ENCODE data around the gene STXBP3.

Gene STXBP3

DNA sequence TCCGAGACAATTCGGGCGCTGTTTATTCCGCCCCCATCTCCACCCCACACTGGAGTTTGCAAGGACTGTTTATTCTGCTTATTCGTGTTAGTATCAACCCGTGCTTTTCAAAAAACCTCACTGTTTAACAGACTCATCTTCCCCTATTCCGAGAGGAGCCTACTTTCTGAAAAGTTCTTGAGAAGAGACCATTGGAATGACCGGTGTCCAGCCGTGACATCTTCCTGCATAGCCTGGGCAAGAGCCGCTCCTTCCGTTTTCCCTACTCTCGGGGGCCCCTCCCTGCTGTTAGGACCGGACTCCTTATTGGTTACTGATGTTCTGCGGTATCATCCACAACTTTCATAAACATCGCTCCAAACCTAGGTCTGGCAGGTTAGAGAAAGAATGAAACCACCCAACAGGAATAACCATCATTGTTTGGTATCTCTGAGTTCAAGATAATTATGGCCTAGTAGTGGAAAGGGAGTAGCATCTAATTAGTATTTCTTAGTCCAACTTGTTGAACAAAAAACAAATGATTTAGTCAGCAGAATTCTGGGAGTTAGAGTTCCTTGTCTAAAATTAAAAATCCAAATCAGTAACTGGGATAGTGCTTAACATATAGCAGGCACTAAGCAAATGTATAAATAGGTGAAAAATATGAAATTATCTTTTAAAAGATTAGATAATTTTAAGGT, 837 bp downstream of the STXBP3 start:
- peak overlapping the region; percentile 91 for H3K27ac ChIP-seq (ENCODE audit: low read length)
- peak; percentile 62 for DNase-seq
- TF ChIP-seq, protein P1, sequence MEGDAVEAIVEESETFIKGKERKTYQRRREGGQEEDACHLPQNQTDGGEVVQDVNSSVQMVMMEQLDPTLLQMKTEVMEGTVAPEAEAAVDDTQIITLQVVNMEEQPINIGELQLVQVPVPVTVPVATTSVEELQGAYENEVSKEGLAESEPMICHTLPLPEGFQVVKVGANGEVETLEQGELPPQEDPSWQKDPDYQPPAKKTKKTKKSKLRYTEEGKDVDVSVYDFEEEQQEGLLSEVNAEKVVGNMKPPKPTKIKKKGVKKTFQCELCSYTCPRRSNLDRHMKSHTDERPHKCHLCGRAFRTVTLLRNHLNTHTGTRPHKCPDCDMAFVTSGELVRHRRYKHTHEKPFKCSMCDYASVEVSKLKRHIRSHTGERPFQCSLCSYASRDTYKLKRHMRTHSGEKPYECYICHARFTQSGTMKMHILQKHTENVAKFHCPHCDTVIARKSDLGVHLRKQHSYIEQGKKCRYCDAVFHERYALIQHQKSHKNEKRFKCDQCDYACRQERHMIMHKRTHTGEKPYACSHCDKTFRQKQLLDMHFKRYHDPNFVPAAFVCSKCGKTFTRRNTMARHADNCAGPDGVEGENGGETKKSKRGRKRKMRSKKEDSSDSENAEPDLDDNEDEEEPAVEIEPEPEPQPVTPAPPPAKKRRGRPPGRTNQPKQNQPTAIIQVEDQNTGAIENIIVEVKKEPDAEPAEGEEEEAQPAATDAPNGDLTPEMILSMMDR (IDR thresholded peaks at IDR 0.05; ENCODE audit: borderline replicate concordance, extremely low read depth, low read length, poor library complexity, severe bottlenecking), result no peak
- TF ChIP-seq EZH2 (IDR thresholded peaks at IDR 0.05; ENCODE audit: borderline replicate concordance, low read depth, low read length, severe bottlenecking), result no peak
- H3K4me2 ChIP-seq (ENCODE audit: insufficient read depth, low read length), result peak overlapping the region; percentile 77
- H3K27me3 ChIP-seq (ENCODE audit: insufficient read depth, low read length, poor library complexity), result no peaks in the 10 kb centered on the region
- peaks cover 32% of the 10 kb centered on the region for H3K4me1 ChIP-seq (ENCODE audit: insufficient read depth, low read length)
- H3K9me3 ChIP-seq (ENCODE audit: insufficient read depth, low read length, severe bottlenecking), result no peaks in the 10 kb centered on the region
- H4K20me1 ChIP-seq (ENCODE audit: insufficient read depth, low read length), result peaks cover 11% of the 10 kb centered on the region; the same call in 1 of the 2 replicates
- H3K4me3 ChIP-seq (ENCODE audit: low read depth in 1 of 2, low read length in 2 of 2), result peak overlapping the region; percentile 67 to 75
- H3K9ac ChIP-seq (ENCODE audit: low read depth, low read length), result peak overlapping the region; percentile 77
- H3K79me2 ChIP-seq (ENCODE audit: insufficient read depth, low read length), result peaks cover 44% of the 10 kb centered on the region
- peak overlapping the region; percentile 87 for H2AFZ ChIP-seq (ENCODE audit: low read depth, low read length)
- peaks cover 9% of the 10 kb centered on the region for H3K36me3 ChIP-seq (ENCODE audit: insufficient read depth, low read length)
- peak; percentile 49 for ATAC-seq (ENCODE audit: insufficient read depth, low read depth)

DNA sequence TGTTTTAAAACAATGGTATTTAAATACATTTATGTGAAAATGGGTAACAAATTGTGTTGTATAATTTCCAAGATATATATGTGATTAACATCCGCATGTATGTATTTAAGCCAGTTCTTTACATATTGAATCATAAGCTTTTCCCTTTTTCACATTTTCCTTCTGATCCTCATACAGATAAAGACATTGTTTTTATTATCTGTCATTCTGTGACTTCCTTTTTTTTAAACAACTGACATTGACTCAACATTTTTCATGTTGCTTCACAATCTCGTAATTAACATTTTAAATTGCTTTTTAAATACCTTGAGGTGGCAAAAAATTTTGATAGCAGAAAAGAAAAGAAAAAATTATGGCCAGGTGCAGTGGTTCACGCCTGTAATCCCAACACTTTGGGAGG, 1.4 kb downstream of the STXBP3 start:
- peak overlapping the region in 1 of 2 experiments; percentile 67; a peak in 1 of 4 replicates for H3K4me3 ChIP-seq (ENCODE audit: low read depth in 1 of 2, low read length in 2 of 2)
- TF ChIP-seq EZH2 (IDR thresholded peaks at IDR 0.05; ENCODE audit: borderline replicate concordance, low read depth, low read length, severe bottlenecking), result no peak
- TF ChIP-seq, protein P1 (IDR thresholded peaks at IDR 0.05; ENCODE audit: borderline replicate concordance, extremely low read depth, low read length, poor library complexity, severe bottlenecking), result no peak
- no peak overlapping the region for H3K27ac ChIP-seq (ENCODE audit: low read length)
- peak overlapping the region; percentile 77; the same call in 1 of the 2 replicates for H3K9ac ChIP-seq (ENCODE audit: low read depth, low read length)
- H3K79me2 ChIP-seq (ENCODE audit: insufficient read depth, low read length), result peaks cover 46% of the 10 kb centered on the region
- no peak overlapping the region for H2AFZ ChIP-seq (ENCODE audit: low read depth, low read length)
- H3K9me3 ChIP-seq (ENCODE audit: insufficient read depth, low read length, severe bottlenecking), result no peaks in the 10 kb centered on the region
- peak overlapping the region; percentile 77; the same call in 1 of the 2 replicates for H3K4me2 ChIP-seq (ENCODE audit: insufficient read depth, low read length)
- ATAC-seq (ENCODE audit: insufficient read depth, low read depth), result no peak
- peaks cover 11% of the 10 kb centered on the region; the same call in 1 of the 2 replicates for H4K20me1 ChIP-seq (ENCODE audit: insufficient read depth, low read length)
- DNase-seq, result no peak
- no peaks in the 10 kb centered on the region for H3K27me3 ChIP-seq (ENCODE audit: insufficient read depth, low read length, poor library complexity)
- peaks cover 32% of the 10 kb centered on the region for H3K4me1 ChIP-seq (ENCODE audit: insufficient read depth, low read length)
- peaks cover 14% of the 10 kb centered on the region for H3K36me3 ChIP-seq (ENCODE audit: insufficient read depth, low read length)

DNA sequence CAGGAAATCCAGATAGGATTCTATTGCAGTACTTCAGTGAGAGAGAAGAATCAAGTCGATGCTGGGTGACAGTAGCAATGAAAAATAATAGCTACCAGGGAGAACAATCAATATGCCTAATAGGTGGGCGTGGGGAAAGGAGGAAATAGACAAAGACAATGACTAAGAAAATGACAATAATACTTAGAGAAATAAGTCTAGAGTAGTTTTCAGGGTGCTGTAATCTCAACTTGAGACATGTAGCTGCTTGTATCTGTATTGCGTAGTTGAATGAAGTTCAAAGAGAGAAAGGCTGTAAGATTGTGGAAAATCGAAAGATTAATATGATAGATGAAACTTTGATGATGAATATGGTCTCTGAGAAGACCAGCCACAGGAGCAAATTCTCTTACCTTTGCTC, 2.6 kb downstream of the STXBP3 start:
- TF ChIP-seq EZH2 (IDR thresholded peaks at IDR 0.05; ENCODE audit: borderline replicate concordance, low read depth, low read length, severe bottlenecking), result no peak
- TF ChIP-seq, protein P1 (IDR thresholded peaks at IDR 0.05; ENCODE audit: borderline replicate concordance, extremely low read depth, low read length, poor library complexity, severe bottlenecking), result no peak
- DNase-seq, result no peak
- ATAC-seq (ENCODE audit: insufficient read depth, low read depth), result no peak
- Histone ChIP-seq H3K4me2 (ENCODE audit: insufficient read depth, low read length) (0 out of 2 replicates have a peak overlapping the region, but pooled peaks have one; percentile 17), H3K9ac (ENCODE audit: low read depth, low read length) (no peak overlapping the region), H3K27me3 (ENCODE audit: insufficient read depth, low read length, poor library complexity) (no peaks in the 10 kb centered on the region), H3K36me3 (ENCODE audit: insufficient read depth, low read length) (peaks cover 19% of the 10 kb centered on the region), H2AFZ (ENCODE audit: low read depth, low read length) (no peak overlapping the region), H3K4me3 (ENCODE audit: low read depth in 1 of 2, low read length in 2 of 2) (no peak overlapping the region), H3K9me3 (ENCODE audit: insufficient read depth, low read length, severe bottlenecking) (no peaks in the 10 kb centered on the region), H3K27ac (ENCODE audit: low read length) (no peak overlapping the region), H3K79me2 (ENCODE audit: insufficient read depth, low read length) (peaks cover 46% of the 10 kb centered on the region), H4K20me1 (ENCODE audit: insufficient read depth, low read length) (peaks cover 11% of the 10 kb centered on the region; the same call in 1 of the 2 replicates), H3K4me1 (ENCODE audit: insufficient read depth, low read length) (peaks cover 32% of the 10 kb centered on the region)
